DND-41 (cell line): ENCODE data around the gene DPH6.

ENCODE experiments used
- ATAC-seq: fragments of 200-7000 bp; cut with Tn5 transposase; 3 replicates; pipeline ENCODE4 v1.9.1; 2021; ENCODE audit warnings: low read depth; ENCODE audit not compliant: insufficient read depth
- DNase-seq: peaks from one replicate; pipeline ENCODE4 v3.0.0-alpha.2; 2020
- H2AFZ ChIP-seq: 2 replicates; pipeline ENCODE4 v1.6.0; 2012; ENCODE audit warnings: low read depth, low read length
- H3K27ac ChIP-seq: 2 replicates; pipeline ENCODE4 v1.5.1; 2012; ENCODE audit warnings: low read length, inconsistent platforms
- H3K27me3 ChIP-seq: fragments of 200-600 bp; sonication (generic); 2 replicates; pipeline ENCODE4 v1.6.0; 2012; ENCODE audit warnings: low read length, mild to moderate bottlenecking, inconsistent platforms; ENCODE audit not compliant: insufficient read depth, poor library complexity
- H3K36me3 ChIP-seq: 2 replicates; pipeline ENCODE4 v1.5.1; 2012; ENCODE audit warnings: low read length, inconsistent platforms; ENCODE audit not compliant: insufficient read depth
- H3K4me1 ChIP-seq: 2 replicates; pipeline ENCODE4 v1.5.1; 2012; ENCODE audit warnings: mild to moderate bottlenecking, low read length; ENCODE audit not compliant: insufficient read depth
- H3K4me2 ChIP-seq: 2 replicates; pipeline ENCODE4 v1.6.0; 2012; ENCODE audit warnings: mild to moderate bottlenecking, moderate library complexity, low read length, inconsistent platforms; ENCODE audit not compliant: insufficient read depth
- H3K4me3 ChIP-seq, 2 experiments: fragments of 200-600 bp in 1 of 2; shearing (Covaris generic) in 1 of 2; 2 replicates each; pipeline ENCODE4 v1.5.1; 2012 to 2016; ENCODE audit warnings: inconsistent platforms in 2 of 2, low read length in 2 of 2, mild to moderate bottlenecking in 2 of 2, low read depth in 1 of 2, moderate library complexity in 1 of 2
- H3K79me2 ChIP-seq: 2 replicates; pipeline ENCODE4 v1.6.0; 2012; ENCODE audit warnings: low read length, inconsistent platforms; ENCODE audit not compliant: insufficient read depth
- H3K9ac ChIP-seq: 2 replicates; pipeline ENCODE4 v1.6.0; 2012; ENCODE audit warnings: low read depth, mild to moderate bottlenecking, inconsistent platforms, low read length, moderate library complexity
- H3K9me3 ChIP-seq: 2 replicates; pipeline ENCODE4 v1.5.1; 2012; ENCODE audit warnings: low read length, moderate library complexity, mild to moderate bottlenecking, inconsistent platforms; ENCODE audit not compliant: insufficient read depth, severe bottlenecking
- H4K20me1 ChIP-seq: 2 replicates; pipeline ENCODE4 v1.6.0; 2012; ENCODE audit warnings: low read length; ENCODE audit not compliant: insufficient read depth
- EZH2 ChIP-seq: IDR thresholded peaks from 3 replicates; pipeline ENCODE4 v1.6.1; 2012; ENCODE audit warnings: borderline replicate concordance, low read depth, mild to moderate bottlenecking, moderate library complexity, low read length, inconsistent platforms; ENCODE audit not compliant: severe bottlenecking
- TF ChIP-seq, protein P1 (sequence below): IDR thresholded peaks from 2 replicates; pipeline ENCODE4 v1.5.1; 2012; ENCODE audit warnings: borderline replicate concordance, low read length, moderate library complexity, mild to moderate bottlenecking; ENCODE audit not compliant: poor library complexity, severe bottlenecking; ENCODE audit errors: extremely low read depth

DPH6 gene

GRCh38 chr15:35580606-35581005, 34.6 kb upstream of the DPH6 start:
- ATAC-seq = no peak
- no peak for TF ChIP-seq EZH2
- TF ChIP-seq, protein P1, sequence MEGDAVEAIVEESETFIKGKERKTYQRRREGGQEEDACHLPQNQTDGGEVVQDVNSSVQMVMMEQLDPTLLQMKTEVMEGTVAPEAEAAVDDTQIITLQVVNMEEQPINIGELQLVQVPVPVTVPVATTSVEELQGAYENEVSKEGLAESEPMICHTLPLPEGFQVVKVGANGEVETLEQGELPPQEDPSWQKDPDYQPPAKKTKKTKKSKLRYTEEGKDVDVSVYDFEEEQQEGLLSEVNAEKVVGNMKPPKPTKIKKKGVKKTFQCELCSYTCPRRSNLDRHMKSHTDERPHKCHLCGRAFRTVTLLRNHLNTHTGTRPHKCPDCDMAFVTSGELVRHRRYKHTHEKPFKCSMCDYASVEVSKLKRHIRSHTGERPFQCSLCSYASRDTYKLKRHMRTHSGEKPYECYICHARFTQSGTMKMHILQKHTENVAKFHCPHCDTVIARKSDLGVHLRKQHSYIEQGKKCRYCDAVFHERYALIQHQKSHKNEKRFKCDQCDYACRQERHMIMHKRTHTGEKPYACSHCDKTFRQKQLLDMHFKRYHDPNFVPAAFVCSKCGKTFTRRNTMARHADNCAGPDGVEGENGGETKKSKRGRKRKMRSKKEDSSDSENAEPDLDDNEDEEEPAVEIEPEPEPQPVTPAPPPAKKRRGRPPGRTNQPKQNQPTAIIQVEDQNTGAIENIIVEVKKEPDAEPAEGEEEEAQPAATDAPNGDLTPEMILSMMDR = no peak
- no peak for DNase-seq
- Histone ChIP-seq H3K36me3 (no peaks in the 10 kb centered on the region), H4K20me1 (no peaks in the 10 kb centered on the region), H2AFZ (no peak overlapping the region), H3K4me2 (no peak overlapping the region), H3K27me3 (no peaks in the 10 kb centered on the region), H3K9ac (no peak overlapping the region), H3K4me3 (no peak overlapping the region), H3K79me2 (no peaks in the 10 kb centered on the region), H3K27ac (no peak overlapping the region), H3K9me3 (no peaks in the 10 kb centered on the region), H3K4me1 (no peaks in the 10 kb centered on the region)

GRCh38 chr15:35567392-35567791, 21.4 kb upstream of the DPH6 start:
- no peak overlapping the region for H3K27ac ChIP-seq
- no peak overlapping the region for H3K4me2 ChIP-seq
- H4K20me1 ChIP-seq = no peaks in the 10 kb centered on the region
- H3K9me3 ChIP-seq = no peaks in the 10 kb centered on the region
- H3K27me3 ChIP-seq = no peaks in the 10 kb centered on the region
- DNase-seq (no peak), ATAC-seq (no peak)
- TF ChIP-seq EZH2 = no peak
- TF ChIP-seq, protein P1 = no peak
- H3K4me1 ChIP-seq = no peaks in the 10 kb centered on the region
- H3K4me3 ChIP-seq = no peak overlapping the region
- H3K9ac ChIP-seq = no peak overlapping the region
- no peaks in the 10 kb centered on the region for H3K36me3 ChIP-seq
- no peaks in the 10 kb centered on the region for H3K79me2 ChIP-seq
- H2AFZ ChIP-seq = no peak overlapping the region

- H3K9ac ChIP-seq = no peak overlapping the region
- H3K79me2 ChIP-seq = no peaks in the 10 kb centered on the region
- no peaks in the 10 kb centered on the region for H3K36me3 ChIP-seq
- DNase-seq = no peak
- no peaks in the 10 kb centered on the region for H3K4me1 ChIP-seq
- H2AFZ ChIP-seq = no peak overlapping the region
- TF ChIP-seq, protein P1 = no peak
- TF ChIP-seq EZH2 = no peak
- ATAC-seq = no peak
- H3K27me3 ChIP-seq = no peaks in the 10 kb centered on the region
- no peak overlapping the region for H3K4me3 ChIP-seq
- H4K20me1 ChIP-seq = no peaks in the 10 kb centered on the region
- H3K4me2 ChIP-seq = no peak overlapping the region
- H3K27ac ChIP-seq = no peak overlapping the region
- no peaks in the 10 kb centered on the region for H3K9me3 ChIP-seq
Measured at GRCh38 chr15:35566991-35567390, 21.0 kb upstream of the DPH6 start.

GRCh38 chr15:35565901-35566300, 19.9 kb upstream of the DPH6 start:
- Histone ChIP-seq H3K4me1 (no peaks in the 10 kb centered on the region), H3K27me3 (no peaks in the 10 kb centered on the region), H3K4me3 (no peak overlapping the region), H3K4me2 (no peak overlapping the region), H2AFZ (no peak overlapping the region), H3K79me2 (no peaks in the 10 kb centered on the region), H4K20me1 (no peaks in the 10 kb centered on the region), H3K27ac (no peak overlapping the region), H3K9ac (no peak overlapping the region), H3K36me3 (no peaks in the 10 kb centered on the region), H3K9me3 (no peaks in the 10 kb centered on the region)
- no peak for ATAC-seq
- DNase-seq = no peak
- TF ChIP-seq, protein P1 = no peak
- TF ChIP-seq EZH2 = no peak
